H9 (cell line): ENCODE data around the gene RNF113B. TPM values are rescaled to one million over a fixed set of nuclear protein-coding genes. Genes with fewer than 3 reads are reported as not detected.

Source experiments
- DNase-seq: peaks from one replicate; pipeline ENCODE4 v3.0.0-alpha.2; 2017
- H2AFZ ChIP-seq: one replicate; pipeline ENCODE4 v1.6.1; 2013; ENCODE audit warnings: mild to moderate bottlenecking, low read length, control low read depth, moderate library complexity
- H2AK5ac ChIP-seq: 2 replicates; pipeline ENCODE4 v1.6.1; 2013; ENCODE audit warnings: low read length, control low read depth, mixed read lengths; ENCODE audit not compliant: insufficient read length
- H2BK120ac ChIP-seq: one replicate; pipeline ENCODE4 v1.6.1; 2013; ENCODE audit warnings: low read depth, mild to moderate bottlenecking, low read length, control low read depth, inconsistent platforms; ENCODE audit not compliant: poor library complexity, severe bottlenecking
- H2BK12ac ChIP-seq: 2 replicates; pipeline ENCODE4 v1.6.1; 2013; ENCODE audit warnings: low read length, control low read depth, mixed read lengths, low read depth; ENCODE audit not compliant: insufficient read length
- H2BK15ac ChIP-seq: 2 replicates; pipeline ENCODE4 v1.6.1; 2013; ENCODE audit warnings: low read depth, low read length, control low read depth
- H2BK20ac ChIP-seq: one replicate; pipeline ENCODE4 v1.6.1; 2013; ENCODE audit warnings: low read depth, mild to moderate bottlenecking, low read length, control low read depth, inconsistent platforms; ENCODE audit not compliant: poor library complexity, severe bottlenecking
- H2BK5ac ChIP-seq: 2 replicates; pipeline ENCODE4 v1.6.1; 2013; ENCODE audit warnings: low read length, control low read depth, mixed read lengths; ENCODE audit not compliant: insufficient read length
- H3K14ac ChIP-seq: 2 replicates; pipeline ENCODE4 v1.6.1; 2013; ENCODE audit warnings: low read length, control low read depth; ENCODE audit not compliant: insufficient read depth
- H3K18ac ChIP-seq: 2 replicates; pipeline ENCODE4 v1.6.1; 2013; ENCODE audit warnings: low read depth, mild to moderate bottlenecking, mixed read lengths, low read length, control low read depth; ENCODE audit not compliant: insufficient read length
- H3K23ac ChIP-seq: 2 replicates; pipeline ENCODE4 v1.6.1; 2013; ENCODE audit warnings: low read length, control low read depth, mixed read lengths, low read depth; ENCODE audit not compliant: insufficient read length
- H3K23me2 ChIP-seq: 2 replicates; pipeline ENCODE4 v1.6.1; 2013; ENCODE audit warnings: low read depth, mild to moderate bottlenecking, mixed read lengths, low read length, control low read depth; ENCODE audit not compliant: insufficient read length, poor library complexity, severe bottlenecking
- H3K27ac ChIP-seq: 2 replicates; pipeline ENCODE4 v1.5.1; 2013; ENCODE audit warnings: low read length, control low read depth, mixed read lengths, low read depth; ENCODE audit not compliant: insufficient read length
- H3K27me3 ChIP-seq: 2 replicates; pipeline ENCODE4 v1.6.1; 2013; ENCODE audit warnings: low read length, control low read depth, inconsistent platforms; ENCODE audit not compliant: insufficient read depth
- H3K4ac ChIP-seq: 2 replicates; pipeline ENCODE4 v1.6.1; 2013; ENCODE audit warnings: low read depth, mild to moderate bottlenecking, control low read depth, inconsistent platforms, low read length, moderate library complexity
- H3K4me1 ChIP-seq: 2 replicates; pipeline ENCODE4 v1.6.1; 2013; ENCODE audit warnings: low read length, control low read depth, inconsistent platforms; ENCODE audit not compliant: insufficient read depth
- H3K4me2 ChIP-seq: 2 replicates; pipeline ENCODE4 v1.6.1; 2013; ENCODE audit warnings: low read length, control low read depth, mixed read lengths; ENCODE audit not compliant: insufficient read length, insufficient read depth
- H3K56ac ChIP-seq: 2 replicates; pipeline ENCODE4 v1.6.1; 2013; ENCODE audit warnings: low read depth, mild to moderate bottlenecking, mixed read lengths, low read length, control low read depth; ENCODE audit not compliant: insufficient read length
- H3K79me1 ChIP-seq: 2 replicates; pipeline ENCODE4 v1.6.1; 2013; ENCODE audit warnings: low read depth, mild to moderate bottlenecking, moderate library complexity, low read length, control low read depth, inconsistent platforms; ENCODE audit not compliant: insufficient read depth, poor library complexity, severe bottlenecking
- H3K79me2 ChIP-seq: 2 replicates; pipeline ENCODE4 v1.6.1; 2013; ENCODE audit warnings: low read length, control low read depth, inconsistent platforms; ENCODE audit not compliant: insufficient read depth
- H3K9ac ChIP-seq: 2 replicates; pipeline ENCODE4 v1.6.1; 2013; ENCODE audit warnings: low read length, control low read depth, mixed read lengths; ENCODE audit not compliant: insufficient read length; ENCODE audit errors: extremely low read depth
- H3K9me3 ChIP-seq: one replicate; pipeline ENCODE4 v1.6.1; 2013; ENCODE audit warnings: low read depth, low read length, inconsistent platforms; ENCODE audit not compliant: control insufficient read depth
- H3T11ph ChIP-seq: one replicate; pipeline ENCODE4 v1.6.1; 2013; ENCODE audit warnings: mild to moderate bottlenecking, low read length, control low read depth, inconsistent platforms
- H4K20me1 ChIP-seq: one replicate; pipeline ENCODE4 v1.6.1; 2013; ENCODE audit not compliant: control insufficient read depth, insufficient read length, insufficient read depth
- H4K5ac ChIP-seq: 2 replicates; pipeline ENCODE4 v1.6.1; 2013; ENCODE audit warnings: low read depth, mild to moderate bottlenecking, mixed read lengths, low read length, control low read depth; ENCODE audit not compliant: insufficient read length
- H4K8ac ChIP-seq: replicated peaks from 2 replicates; pipeline ENCODE4 v1.6.1; 2013; ENCODE audit warnings: low read length, control low read depth, mixed read lengths, low read depth; ENCODE audit not compliant: insufficient read length
- H4K91ac ChIP-seq: 2 replicates; pipeline ENCODE4 v1.6.1; 2013; ENCODE audit warnings: low read depth, mild to moderate bottlenecking, moderate library complexity, mixed read lengths, low read length, control low read depth; ENCODE audit not compliant: insufficient read length
- H3K27ac Mint-ChIP-seq, 3 experiments: 2 replicates in 2 of 3; 3 replicates in 1 of 3; pipeline ENCODE4 v1.8.0; 2020 to 2021; ENCODE audit warnings: mixed read lengths in 3 of 3, mild to moderate bottlenecking in 1 of 3, moderate library complexity in 1 of 3
- H3K27me3 Mint-ChIP-seq: 2 replicates; pipeline ENCODE4 v1.8.0; 2021; ENCODE audit warnings: low read depth, mild to moderate bottlenecking, moderate library complexity, mixed read lengths
- H3K36me3 Mint-ChIP-seq, 3 experiments: 2 replicates in 2 of 3; 3 replicates in 1 of 3; pipeline ENCODE4 v1.8.0; 2020 to 2021; ENCODE audit warnings: low read depth in 3 of 3, mixed read lengths in 3 of 3; ENCODE audit not compliant: insufficient read depth in 1 of 3
- H3K4me1 Mint-ChIP-seq, 2 experiments: 2 replicates each; pipeline ENCODE4 v1.8.0; 2020; ENCODE audit warnings: mixed read lengths in 2 of 2
- H3K4me3 Mint-ChIP-seq, 2 experiments: 2 replicates in 1 of 2; 3 replicates in 1 of 2; pipeline ENCODE4 v1.8.0; 2020 to 2021; ENCODE audit warnings: mild to moderate bottlenecking in 2 of 2, mixed read lengths in 2 of 2, moderate library complexity in 1 of 2
- H3K9me3 Mint-ChIP-seq, 2 experiments: 2 replicates in 1 of 2; 3 replicates in 1 of 2; pipeline ENCODE4 v1.8.0; 2020; ENCODE audit warnings: mild to moderate bottlenecking in 2 of 2, mixed read lengths in 2 of 2, moderate library complexity in 1 of 2
- CTCF ChIP-seq: fragments of 200-600 bp; sonication (generic); conservative IDR thresholded peaks from 3 replicates; pipeline ENCODE4 v1.8.0; 2021; ENCODE audit warnings: antibody characterized with exemption, mild to moderate bottlenecking
- WGBS: extraction: QIAGEN DNeasy Blood & Tissue Kit; methylation state at CpG from one replicate; pipeline ENCODE4 v1.1.7; 2013; ENCODE audit warnings: missing lambda C conversion rate, low lambda C conversion rate, mixed read lengths; ENCODE audit not compliant: insufficient read length; ENCODE audit errors: extremely low coverage; 5-methylcytosine and 5-hydroxymethylcytosine counted together
- total RNA-seq: library from RNA; stranded (reverse); gene quantifications from 2 replicates; pipeline ENCODE4 v1.2.1, GENCODE V29; 2021

Gene RNF113B
- total RNA-seq, 1 experiment from 2014 or later: not detected

GRCh38 chr13:98172590-98173422 lies 4.3 kb downstream of the RNF113B start:
- Histone ChIP-seq H3K79me2 (peaks cover 6% of the 10 kb centered on the region; the same call in 1 of the 2 replicates), H2AFZ (no peak overlapping the region), H4K91ac (no peak overlapping the region), H4K8ac (no peak overlapping the region), H3K79me1 (peaks cover 2% of the 10 kb centered on the region), H3T11ph (no peak overlapping the region), H2AK5ac (no peak overlapping the region), H3K9me3 (no peaks in the 10 kb centered on the region), H4K5ac (no peak overlapping the region), H3K9ac (no peak overlapping the region), H2BK120ac (no peak overlapping the region), H2BK5ac (no peak overlapping the region), H4K20me1 (no peaks in the 10 kb centered on the region), H3K4me1 (peaks cover 26% of the 10 kb centered on the region), H3K23ac (no peak overlapping the region), H3K23me2 (no peaks in the 10 kb centered on the region), H3K56ac (no peak overlapping the region), H2BK12ac (no peak overlapping the region), H3K4ac (no peak overlapping the region), H3K14ac (no peak overlapping the region; the same call in 1 of the 2 replicates), H3K27ac (no peak overlapping the region), H3K27me3 (no peaks in the 10 kb centered on the region), H3K4me2 (no peak overlapping the region), H3K18ac (no peak overlapping the region), H2BK15ac (no peak overlapping the region), H2BK20ac (no peak overlapping the region)
- WGBS: no CpG with 5 or more reads among the region's 7 CpGs
- H3K36me3 Mint-ChIP-seq: peaks cover 3 to 16% (median 11%) of the 10 kb centered on the region in 3 experiments; a peak in 5 of 7 replicates
- peak overlapping the region in 1 of 2 experiments; percentile 59; a peak in 2 of 5 replicates for H3K4me3 Mint-ChIP-seq
- peak overlapping the region; percentile 51 to 94 (median 85); a peak in 6 of 7 replicates for H3K27ac Mint-ChIP-seq
- DNase-seq: no peak
- H3K4me1 Mint-ChIP-seq: peaks cover 57 to 59% of the 10 kb centered on the region in 2 experiments
- no peak for TF ChIP-seq CTCF
- H3K9me3 Mint-ChIP-seq: no peaks in the 10 kb centered on the region
- H3K27me3 Mint-ChIP-seq: no peaks in the 10 kb centered on the region
